ENCODE measurements around the gene SPAG5.

GRCh38 chr17:28597606-28598383, 1.0 kb downstream of the SPAG5 start:
- TF ChIP-seq POLR2A (IDR thresholded peaks at IDR 0.05): no peak
- TF ChIP-seq CTCF (IDR thresholded peaks at IDR 0.05): no peak
- no peak for TF ChIP-seq POLR2AphosphoS5 (IDR thresholded peaks at IDR 0.05; ENCODE audit: insufficient read depth in 1 of 2, low read depth in 1 of 2)
